ENCODE measurements around the gene KCND2.

KCND2 gene

GRCh38 chr7:120714945-120715344 lies 442.0 kb downstream of the KCND2 start:
- no peak for FAIRE-seq

GRCh38 chr7:120716307-120716706 lies 443.3 kb downstream of the KCND2 start:
- FAIRE-seq = no peak

DNA sequence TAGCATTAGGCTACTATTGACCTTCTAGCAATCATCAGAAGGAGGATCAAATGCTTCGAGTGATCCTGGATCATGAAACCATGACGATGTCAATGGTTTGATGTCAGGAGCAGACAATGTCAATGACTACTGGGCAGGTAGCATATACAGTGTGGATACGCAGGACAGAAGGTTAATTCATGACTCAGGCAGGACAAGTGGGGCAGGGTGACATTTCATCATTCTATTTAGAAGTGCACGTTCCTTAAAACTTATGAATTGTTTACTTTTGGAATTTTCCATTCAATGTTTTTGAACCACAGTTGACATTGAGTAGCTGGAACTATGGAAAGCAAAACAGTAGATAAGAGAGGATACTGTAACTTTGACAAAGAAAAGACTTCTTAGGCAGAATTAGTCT lies 444.2 kb downstream of the KCND2 start:
- no peak for FAIRE-seq

GRCh38 chr7:120718361-120718760 lies 445.4 kb downstream of the KCND2 start:
- FAIRE-seq = no peak

GRCh38 chr7:120720317-120720716 lies 447.3 kb downstream of the KCND2 start:
- FAIRE-seq = no peak

DNA sequence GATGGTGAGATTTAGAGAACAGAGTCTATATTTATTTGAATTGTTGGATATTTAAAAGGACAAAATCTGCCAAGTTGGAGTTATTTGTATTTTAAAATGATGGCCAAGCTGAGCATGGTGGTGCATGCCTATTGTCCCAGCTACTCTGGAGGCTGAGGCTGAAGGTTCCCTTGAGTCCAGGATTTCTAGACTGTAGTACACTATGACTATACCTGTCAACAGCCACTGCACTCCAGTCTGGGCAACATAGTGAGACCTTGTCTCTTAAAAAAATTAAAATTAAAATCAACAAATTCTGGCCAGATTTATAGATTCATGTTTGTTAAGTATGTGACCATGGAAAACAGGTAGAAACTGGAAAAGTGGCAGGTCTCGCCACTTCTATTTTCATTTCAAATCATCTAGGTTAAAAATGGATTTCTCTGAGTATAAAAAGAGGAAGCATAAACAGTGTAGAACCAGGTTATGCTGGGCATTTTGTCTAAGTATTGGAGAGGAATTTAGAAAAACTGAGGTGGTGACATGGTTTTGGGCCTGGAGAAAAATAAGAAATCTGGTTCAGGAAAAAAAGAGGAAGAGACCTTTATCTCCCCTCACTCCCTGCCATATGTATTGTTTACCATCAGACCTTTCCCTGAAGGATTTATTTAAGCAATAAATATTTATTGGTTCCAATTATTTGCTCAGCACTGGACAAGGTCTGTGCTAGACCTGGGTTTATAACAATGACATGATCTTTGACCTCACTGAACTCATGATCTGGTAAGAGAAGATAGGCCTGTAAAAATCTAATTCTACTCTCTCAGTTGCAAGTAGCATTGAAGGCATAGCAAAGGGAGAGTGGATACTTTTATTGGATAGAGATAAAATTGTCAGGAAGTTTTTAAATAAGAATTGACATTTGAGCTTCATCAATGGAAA lies 450.8 kb downstream of the KCND2 start:
- no peak for FAIRE-seq

- no peak for FAIRE-seq
These were observed 451.5 kb downstream of the KCND2 start for GRCh38 chr7:120724448-120724847.

DNA sequence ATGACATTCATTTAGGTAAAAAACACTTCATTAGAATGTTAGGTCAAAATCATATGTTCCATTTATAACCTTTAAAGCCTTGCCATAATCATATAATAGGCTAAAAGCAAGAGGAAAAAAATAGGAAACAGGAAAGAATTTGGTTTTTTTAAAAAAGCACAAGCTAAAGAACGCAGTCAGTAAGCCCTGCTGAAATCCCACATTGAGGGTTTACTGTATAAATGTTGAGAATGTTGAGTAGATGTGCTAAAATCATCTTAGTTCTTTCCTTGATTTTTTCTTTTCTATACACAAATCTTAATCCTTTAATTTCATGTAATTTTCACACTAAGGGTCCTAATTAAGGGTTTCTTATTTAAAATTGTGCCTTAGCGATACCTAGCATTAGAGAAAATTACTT lies 452.0 kb downstream of the KCND2 start:
- FAIRE-seq = no peak

- peak; percentile 68 for FAIRE-seq
These were observed 452.5 kb downstream of the KCND2 start for GRCh38 chr7:120725376-120726039.

DNA sequence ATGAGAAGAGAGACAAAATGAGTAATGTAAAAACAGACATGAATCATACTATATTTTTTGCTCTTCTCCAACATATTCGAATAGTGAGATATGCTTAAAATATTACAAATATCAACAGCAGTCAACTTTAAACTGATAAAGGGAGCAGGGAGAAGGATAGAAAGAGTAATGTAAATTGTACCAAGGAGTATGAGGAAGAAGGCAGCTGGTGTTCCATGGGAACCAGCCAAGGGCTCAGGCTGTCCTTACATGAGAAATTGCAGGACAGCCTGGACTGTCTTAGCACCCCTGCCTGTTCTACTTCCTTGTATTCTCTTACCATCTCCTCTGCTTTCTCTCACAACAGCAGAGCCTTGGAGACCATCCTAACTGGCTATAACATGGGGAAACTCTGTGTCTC lies 456.3 kb downstream of the KCND2 start:
- no peak for FAIRE-seq

- no peak for FAIRE-seq
These were observed 458.3 kb downstream of the KCND2 start for GRCh38 chr7:120731271-120731670.

GRCh38 chr7:120732256-120732655 lies 459.3 kb downstream of the KCND2 start:
- no peak for FAIRE-seq

DNA sequence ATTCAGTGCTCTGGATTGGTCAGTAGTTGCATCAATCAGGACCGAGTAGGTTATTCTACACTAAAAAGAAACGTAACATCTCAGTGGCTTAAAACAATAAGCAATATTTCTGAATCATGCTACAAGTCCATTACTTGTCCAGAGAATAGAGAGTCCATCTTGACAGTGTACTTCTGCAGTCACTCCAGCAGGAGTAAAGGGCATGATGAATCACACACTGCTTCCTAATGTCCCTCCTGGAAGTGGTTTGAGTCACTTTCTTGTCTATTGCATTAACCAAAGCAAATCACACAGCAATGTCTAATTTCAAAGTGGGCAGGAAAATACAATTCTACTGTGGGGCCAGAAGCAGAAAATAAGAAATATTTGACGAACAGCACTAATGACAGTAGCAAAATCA lies 460.2 kb downstream of the KCND2 start:
- no peak for FAIRE-seq

DNA sequence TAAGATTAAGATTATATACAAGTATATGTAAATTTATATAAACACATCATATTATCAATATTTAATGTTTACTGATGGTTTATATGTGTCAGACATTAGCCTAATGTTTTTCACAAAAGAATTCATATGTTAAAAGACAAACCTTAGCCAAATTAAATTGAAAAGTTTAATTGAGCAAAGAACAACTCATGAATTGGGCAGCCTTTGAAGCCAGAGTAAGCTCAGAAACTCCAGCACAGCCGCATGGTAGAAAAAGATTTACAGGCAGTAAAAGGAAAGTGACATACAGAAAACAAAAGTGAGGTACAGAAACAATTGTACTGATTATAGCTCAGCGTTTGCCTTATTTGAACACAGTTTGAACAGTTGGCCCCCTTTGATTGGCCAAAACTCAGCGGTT lies 460.9 kb downstream of the KCND2 start:
- no peak for FAIRE-seq

- no peak for FAIRE-seq
These were observed 462.8 kb downstream of the KCND2 start for GRCh38 chr7:120735791-120736190.

DNA sequence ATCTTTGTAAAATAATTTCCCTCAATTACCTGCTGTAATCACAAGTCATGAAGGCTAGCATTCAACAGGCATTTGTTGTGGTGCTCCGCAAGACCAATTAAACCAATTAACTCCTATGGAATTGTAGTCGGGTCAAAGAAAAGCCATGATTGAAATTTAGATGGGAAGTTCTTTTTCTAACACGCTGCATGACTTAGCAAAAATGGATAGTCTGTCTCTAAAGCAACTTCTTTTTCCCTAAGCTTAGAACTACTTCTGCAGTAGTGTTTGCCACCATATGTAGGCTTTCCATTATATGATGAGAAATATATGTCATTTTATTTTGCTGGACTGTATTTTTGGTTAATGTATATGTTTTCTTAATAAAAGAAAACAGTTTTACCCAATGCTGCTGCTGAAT lies 465.8 kb downstream of the KCND2 start:
- no peak for FAIRE-seq

DNA sequence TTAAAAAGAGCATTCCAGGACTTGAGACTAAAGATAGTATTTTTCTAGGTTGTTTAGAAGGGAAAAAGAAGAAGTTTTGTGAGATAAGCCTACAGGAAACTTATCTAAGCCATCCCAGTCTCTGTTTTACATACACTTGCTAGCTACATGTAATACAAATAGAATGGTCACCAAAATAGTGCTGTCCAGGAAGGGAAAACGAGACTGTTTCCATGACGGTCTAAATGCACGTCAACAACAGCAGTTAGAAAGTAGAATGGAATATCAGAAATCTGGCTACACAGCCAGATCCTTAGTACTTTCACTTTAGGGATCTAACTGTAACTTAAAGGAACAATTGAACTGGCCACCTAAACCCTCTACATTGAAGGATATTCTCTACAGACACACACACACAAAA lies 467.4 kb downstream of the KCND2 start:
- no peak for FAIRE-seq

- no peak for FAIRE-seq
These were observed 468.5 kb downstream of the KCND2 start for GRCh38 chr7:120741371-120742042.

GRCh38 chr7:120742372-120742771 lies 469.4 kb downstream of the KCND2 start:
- no peak for FAIRE-seq

GRCh38 chr7:120743128-120743527 lies 470.2 kb downstream of the KCND2 start:
- no peak for FAIRE-seq

DNA sequence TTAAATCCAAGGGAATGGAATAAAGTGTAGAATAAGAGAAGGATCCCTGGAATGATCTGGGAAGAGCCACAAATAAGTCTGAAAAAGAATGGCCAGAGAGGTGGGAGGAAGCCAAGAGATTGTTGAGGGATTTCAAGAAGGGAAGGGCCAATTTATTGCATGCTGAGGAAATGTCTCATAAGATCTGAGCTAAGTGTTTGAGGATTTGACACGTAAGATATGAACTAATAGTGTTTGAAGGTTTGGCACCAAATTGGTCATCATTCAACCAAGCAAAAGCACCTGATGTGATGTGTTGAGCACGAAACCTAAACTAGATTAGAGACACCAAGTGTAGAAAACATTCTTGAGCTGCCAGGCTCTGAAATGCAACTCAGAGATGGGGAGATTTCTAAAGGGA lies 487.1 kb downstream of the KCND2 start:
- FAIRE-seq = no peak

- no peak for FAIRE-seq
These were observed 487.9 kb downstream of the KCND2 start for GRCh38 chr7:120760851-120761250.

GRCh38 chr7:120770206-120770605 lies 497.2 kb downstream of the KCND2 start:
- FAIRE-seq = no peak

GRCh38 chr7:120774481-120774880 lies 501.5 kb downstream of the KCND2 start:
- no peak for FAIRE-seq

All from G401.6 (cell line).